Cortex of kidney (tissue), 1 donor: ENCODE results near the gene SUPT7L.
"Not testable (repeated sequence)": the region's sequence is repeated elsewhere in the genome, so short reads cannot be mapped to it uniquely, and the experiment has no call there.

Experiments used
- DNase-seq: peaks from one replicate; lab custom pipeline; 2025; lab: John Stamatoyannopoulos, UW

SUPT7L gene

DNA sequence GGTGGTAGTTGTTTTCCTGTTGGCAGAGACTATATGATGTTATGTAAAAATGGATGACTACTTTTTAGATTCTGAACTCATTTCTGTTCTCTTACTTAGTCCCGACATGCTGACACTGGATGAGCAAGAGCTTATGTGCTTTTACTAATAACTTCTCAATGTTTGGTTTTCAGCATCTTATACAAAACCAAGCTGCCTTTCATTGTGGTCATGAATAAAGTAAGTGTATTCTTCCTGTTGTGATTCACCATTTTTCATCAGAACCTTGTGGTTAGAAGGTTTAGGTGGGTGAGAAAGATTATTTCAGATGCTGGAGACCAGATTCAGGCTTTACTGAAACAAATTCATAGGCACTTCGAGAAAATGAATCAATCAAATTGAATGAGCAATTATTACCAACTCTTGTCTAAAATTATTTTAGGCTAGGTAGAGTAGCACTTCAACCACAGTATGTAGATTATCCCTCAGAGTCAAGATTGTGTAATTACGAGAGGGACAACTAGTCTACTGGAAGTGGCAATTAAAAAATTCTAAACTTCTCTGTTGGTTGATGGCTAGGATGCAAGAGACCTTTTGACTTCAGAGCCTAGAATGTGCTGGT, 25.3 kb downstream of the SUPT7L start:
- no peak for DNase-seq

DNA sequence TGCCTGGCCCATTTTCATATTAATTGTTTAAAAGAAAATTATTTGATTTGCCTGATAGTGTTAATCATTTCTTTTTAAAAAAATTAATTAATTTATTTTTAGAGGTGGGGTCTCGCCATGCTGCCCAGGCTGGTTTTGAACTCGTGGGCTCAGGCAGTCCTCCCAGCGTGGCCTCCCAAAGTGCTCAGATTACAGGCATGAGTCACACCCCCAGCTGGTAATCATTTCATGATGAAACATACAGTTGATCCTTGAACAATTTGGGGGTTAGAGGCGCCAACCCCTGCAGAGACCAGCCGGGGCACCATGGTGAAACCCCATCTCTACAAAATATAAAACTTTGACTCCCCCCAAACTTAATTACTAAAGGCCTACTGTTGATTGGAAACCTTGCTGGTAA, 26.6 kb downstream of the SUPT7L start:
- no peak for DNase-seq

DNA sequence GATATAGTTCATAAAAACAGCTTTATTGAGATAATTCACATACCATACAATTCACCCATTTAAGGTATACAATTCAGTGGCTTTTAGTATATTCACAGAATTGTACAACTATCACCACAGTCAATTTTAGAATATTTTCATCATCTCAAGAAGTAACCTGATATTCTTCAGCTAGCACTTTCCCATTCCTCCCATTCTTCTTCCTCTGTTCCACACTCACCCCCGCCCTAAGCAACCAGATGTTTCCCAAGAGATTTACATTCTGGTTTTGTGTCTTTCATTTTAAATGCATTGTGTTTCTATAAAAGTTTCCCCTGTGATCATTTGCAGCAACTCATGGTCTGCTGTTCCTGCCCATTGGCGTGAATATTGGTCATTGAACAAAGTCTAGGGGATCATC, 29.1 kb downstream of the SUPT7L start:
- no peak for DNase-seq

DNA sequence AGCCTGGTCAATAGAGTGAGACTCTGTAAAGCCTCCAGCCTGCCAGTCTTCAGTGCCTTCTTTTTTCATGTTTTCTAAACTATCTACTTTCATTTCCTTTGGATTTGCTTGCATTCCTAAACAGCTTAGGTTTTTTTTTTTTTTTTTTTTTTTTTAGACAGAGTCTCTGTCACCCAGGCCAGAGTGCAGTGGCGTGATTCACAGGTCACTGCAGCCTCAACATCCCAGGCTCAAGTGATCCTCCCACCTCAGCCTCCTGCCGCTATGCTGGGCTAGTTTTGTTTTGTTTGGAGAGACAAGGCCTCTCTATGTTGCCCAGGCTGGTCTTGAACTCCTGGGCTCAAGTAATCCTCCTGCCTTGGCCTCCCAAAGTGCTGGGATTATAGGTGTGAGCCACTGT, 33.2 kb downstream of the SUPT7L start:
- not testable (repeated sequence) for DNase-seq

DNA sequence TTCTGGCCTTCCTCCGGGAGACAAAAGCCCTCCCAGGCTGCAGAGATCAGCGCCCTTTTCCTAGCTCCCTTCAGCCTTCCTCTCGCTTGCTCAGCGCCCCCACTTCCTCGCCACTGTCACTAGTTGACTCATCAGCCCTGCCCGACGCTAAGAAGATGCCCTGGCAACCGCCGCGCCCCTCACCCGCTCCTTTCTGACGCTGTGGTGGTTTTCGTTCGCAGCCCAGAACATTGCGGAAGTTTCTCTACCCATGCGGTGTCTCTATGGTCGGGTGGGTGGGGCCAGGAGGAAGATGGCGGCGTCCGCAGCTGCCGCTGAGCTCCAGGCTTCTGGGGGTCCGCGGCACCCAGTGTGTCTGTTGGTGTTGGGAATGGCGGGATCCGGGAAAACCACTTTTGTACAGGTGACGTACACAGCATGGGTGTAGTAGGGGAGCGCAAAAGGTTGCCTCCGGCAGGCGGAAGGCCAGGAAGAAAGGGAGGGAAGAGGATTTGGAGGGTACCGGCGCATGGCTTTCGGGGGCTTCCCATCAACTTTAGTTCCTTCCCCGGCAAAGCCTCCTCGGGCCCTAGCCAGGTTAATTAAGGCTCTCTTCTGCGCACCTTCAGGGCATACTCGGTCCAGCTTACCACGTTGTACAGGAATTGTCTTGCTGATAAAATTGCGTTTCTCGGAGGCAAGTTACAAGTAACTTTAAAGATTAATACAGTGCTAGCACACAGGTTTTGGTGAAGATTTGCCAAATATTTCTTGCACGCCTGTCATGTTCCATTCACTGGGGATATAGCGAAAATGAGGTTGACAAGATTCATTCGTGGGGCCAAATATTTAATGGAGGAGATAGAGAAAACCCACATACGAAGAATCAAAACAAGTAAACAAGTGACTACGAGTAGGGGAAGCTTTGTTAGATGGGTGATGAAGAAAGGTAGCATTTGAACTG, 34.4 kb downstream of the SUPT7L start, which contains the start of the genes CCDC121 and GPN1:
TSS of gene CCDC121 (minus strand) at position 246 of the 943 bp plus-strand sequence. CDS start 1,213 bp downstream, outside the sequence.
TSS of gene GPN1 (plus strand) at position 284 of the 943 bp plus-strand sequence. CDS start at position 293, 9 bp downstream.
- no peak for DNase-seq

DNA sequence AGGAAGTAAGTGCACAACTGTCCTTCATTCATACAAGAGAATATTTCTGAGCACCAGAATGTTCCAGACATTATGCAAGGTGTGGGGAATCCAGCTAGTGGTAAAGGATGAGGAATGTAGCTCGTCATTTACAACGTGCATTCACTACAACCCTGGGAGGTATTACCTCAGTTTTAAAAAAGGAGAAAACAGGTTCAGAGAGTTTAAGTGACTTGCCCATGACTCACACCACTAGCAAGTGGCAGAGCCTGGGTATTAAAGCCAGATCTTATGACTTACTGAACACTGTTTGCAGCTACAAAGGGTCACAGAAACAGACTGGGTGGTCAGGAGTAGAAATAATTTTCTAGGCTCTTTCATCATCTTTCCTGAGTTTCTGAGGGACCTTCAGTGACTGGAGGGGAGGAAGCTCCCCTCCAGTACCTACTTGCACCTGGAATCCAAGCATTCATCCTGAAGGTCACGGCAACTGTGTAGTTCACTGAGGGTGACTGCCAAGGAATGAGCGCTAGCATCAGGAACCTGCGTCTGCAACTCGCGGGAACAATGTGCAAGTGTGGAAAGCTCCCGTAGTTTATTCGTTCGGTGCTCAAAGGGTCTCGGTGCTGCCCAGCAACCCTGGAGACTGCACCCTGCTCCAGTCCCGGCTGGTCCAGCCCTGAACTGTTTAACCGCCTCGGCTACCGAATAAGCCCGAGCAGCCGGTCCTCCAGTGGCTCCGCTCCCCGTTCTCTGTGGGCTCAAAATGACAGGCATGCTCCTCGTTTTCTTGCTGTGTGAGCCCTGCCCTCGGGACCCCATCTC, 35.2 kb downstream of the SUPT7L start:
- no peak for DNase-seq

DNA sequence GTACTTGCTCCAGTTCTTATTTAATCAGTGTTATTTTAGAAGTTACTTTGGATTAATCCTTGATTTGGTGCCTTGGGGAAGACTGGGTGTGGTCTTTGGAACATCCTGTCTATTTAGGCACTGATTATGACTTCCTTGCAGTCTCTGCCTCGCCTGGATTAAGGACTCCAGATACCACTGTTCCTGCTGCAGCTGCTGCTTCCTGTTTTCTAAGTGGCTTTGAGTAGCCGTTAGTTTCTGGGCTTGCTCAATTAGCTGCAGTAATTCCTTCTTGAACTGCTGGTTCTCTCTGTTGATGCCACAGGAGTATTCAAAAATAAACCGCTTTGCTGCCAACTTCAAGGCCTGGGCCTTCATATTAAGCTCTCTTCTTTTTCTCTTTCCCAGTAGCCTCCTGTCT, 36.5 kb downstream of the SUPT7L start:
- not testable (repeated sequence) for DNase-seq

DNA sequence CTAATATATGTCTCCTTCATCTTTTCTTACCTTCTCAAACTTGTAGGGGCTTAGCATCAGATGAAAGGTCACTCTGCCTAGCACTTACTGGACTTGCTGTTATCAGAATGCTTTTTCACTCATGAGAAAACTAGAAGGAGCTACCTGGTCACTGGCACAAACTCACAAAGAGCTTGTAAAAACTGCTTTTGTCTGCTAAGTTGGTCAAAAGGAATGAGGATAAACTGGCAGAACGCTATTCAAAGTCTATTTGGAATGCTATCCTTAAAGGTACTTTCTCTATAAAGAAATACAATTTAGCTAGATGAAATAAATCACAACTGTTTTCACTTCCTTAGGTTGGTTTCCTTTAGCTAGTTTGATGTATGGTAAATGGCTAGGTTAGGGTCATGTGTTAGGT, 37.1 kb downstream of the SUPT7L start:
- DNase-seq = not testable (repeated sequence)

DNA sequence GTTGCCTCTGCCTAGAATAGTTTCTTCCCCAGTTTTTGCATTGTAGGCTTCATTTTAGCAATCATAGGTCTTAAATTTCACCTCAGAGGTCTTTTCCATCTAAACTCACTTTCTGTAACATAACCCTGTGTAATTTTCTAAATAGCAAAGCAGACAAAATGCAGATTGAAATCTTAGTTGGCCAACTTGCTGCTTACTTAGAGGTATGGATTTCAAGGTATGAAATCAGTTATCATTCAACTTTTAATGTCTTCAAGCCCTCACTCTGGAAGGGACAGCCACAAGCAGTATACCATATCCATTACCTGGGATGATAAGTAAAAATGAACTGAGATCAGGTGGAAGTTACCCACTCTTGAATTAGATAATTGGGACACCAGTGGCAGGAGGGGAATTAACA, 38.5 kb downstream of the SUPT7L start:
- no peak for DNase-seq

DNA sequence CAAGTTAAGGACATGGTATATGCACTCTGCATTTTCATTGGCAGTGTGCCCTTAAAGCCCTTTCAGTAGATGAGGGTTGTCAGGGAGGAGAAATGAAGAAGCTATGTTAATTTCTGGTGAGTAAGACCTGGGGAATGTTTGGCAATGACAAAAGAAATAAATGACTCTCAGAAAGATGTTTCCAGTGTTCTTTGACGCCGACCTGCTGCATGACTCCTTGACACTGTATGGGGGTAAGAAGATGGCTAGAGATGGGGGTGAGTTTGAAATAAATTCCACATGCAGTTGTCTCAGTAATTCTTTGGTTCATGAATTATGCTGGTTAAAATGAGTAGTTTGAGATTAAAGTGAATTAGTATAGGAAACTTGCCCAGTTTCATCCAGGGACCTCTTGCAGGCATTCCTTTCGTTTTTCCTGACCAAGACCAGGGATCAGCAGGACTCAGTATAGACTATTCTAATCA, 40.5 kb downstream of the SUPT7L start:
- DNase-seq = no peak

DNA sequence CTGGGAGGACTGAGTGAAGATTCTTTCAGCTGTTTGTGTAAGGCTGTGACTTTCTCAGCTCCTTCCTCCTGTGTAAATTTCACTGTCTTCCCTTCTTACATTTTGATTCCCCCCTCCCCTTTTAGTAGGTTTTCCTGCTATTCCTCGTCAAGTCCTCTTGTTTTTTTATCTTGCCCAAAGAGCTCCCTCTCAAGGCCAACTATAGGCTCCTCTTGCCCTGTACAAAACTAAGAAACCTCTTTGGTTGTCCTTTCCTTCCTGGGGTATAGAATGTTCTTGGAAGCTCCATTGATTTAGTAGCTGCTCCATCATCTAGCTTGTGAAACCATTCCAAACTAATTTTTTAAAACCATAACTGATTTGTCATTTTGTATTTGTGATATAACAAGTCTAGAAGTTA, 41.9 kb downstream of the SUPT7L start:
- no peak for DNase-seq

DNA sequence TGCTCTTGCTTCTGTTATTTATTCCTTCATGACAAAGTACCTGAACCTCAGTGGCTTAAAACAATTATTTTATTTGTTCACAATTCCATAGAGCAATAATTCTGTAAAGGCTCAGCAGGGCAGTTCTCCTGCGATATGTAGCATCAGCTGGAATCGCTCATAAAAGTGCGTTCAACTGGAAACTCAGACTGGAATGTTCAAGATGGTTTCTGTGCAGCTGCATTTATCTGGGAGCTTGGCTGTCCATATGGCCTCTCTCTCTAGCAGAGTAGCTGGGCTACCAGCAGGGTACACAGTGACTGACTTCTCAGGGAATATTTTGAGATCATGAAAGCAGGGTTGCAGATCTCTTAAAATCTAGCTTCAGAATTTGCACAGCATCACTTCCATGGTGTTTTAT, 48.1 kb downstream of the SUPT7L start:
- DNase-seq = no peak

DNA sequence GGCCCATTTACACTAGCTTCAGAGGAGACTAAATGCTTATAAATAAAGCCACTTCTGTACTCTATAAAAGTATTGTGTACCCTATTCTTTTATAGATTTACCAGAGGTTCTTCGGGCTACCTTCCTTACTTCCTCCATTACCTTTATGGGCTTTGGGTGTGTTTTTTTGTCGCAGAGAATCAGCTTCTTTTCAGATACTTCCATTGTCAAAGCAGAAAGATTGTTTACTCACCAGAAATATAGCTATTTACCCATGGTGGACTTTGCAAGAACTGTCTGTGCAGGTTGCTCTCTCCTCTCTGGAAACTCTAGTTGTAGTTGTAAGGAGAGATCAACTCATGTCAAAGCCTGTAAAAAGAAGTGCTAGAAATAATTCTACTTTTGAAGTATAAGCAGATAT, 49.4 kb downstream of the SUPT7L start:
- DNase-seq = no peak

DNA sequence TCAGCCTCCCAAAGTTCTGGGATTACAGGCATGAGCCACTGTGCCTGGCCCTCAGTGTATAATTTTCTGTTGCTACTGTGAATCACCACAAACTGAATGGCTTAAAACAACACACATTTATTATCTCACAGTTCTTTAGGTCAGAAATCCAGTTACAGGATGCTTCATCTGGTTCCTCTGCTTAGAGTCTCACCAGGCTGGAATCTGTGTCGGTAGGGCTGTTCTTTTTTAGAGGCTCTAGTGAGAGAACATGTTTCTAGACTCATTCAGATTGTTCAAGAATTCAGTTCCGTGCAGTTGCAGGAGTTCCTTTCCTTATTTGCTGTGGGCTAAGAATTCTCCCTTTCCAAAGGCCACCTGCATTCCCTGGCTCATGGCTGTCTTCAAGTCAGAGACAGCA, 56.8 kb downstream of the SUPT7L start:
- no peak for DNase-seq
